ENCODE data around the gene ARL4D. TPM values are rescaled to one million over a fixed set of nuclear protein-coding genes. Genes with fewer than 3 reads are reported as not detected.

ARL4D gene
- total and polyA plus RNA-seq, 7 experiments from 2014 or later: 1.3 to 4.8 (median 2.1) TPM

DNA sequence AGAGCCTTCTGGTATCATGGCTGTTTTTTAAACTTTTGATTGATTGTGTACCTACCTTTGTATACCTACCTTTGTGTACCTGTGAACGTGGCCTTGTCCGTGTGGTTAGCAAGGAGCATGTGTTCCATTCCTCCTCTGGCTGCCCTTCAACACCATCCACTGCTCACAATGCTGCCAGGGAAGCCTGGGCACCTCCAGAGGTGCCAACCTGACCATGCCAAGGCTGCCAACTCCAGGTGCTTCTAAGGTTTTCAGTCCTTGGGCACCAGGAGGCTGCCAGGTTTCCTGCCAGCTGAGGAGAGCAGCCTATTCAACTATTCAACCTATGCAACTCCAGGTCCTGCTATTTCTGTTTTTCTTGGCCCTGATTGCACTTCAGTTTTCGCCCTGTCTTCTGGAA, 17.6 kb upstream of the ARL4D start:
- Mint-ChIP-seq H3K27ac (no peak overlapping the region), H3K36me3 (peaks cover 0 to 13% (median 4%) of the 10 kb centered on the region in 5 donors), H3K4me1 (peaks cover 0 to 16% (median 10%) of the 10 kb centered on the region in 7 donors), H3K27me3 (no peaks in the 10 kb centered on the region), H3K4me3 (no peak overlapping the region), H3K9me3 (peaks cover 0 to 15% (median 7%) of the 10 kb centered on the region in 11 donors)
- Histone ChIP-seq H3K27ac (ENCODE audit: low read depth, low read length) (no peak overlapping the region), H3K4me1 (ENCODE audit: control insufficient read depth in 2 of 2, insufficient read depth in 2 of 2, low read length in 2 of 2) (no peaks in the 10 kb centered on the region), H3K27me3 (ENCODE audit: control insufficient read depth in 2 of 2, insufficient read depth in 2 of 2, low read length in 2 of 2) (no peaks in the 10 kb centered on the region), H3K9me3 (ENCODE audit: control insufficient read depth in 2 of 3, low read length in 3 of 3) (peaks cover 0 to 17% (median 11%) of the 10 kb centered on the region in 3 experiments), H3K36me3 (ENCODE audit: control insufficient read depth in 2 of 3, insufficient read depth in 3 of 3, low read length in 3 of 3) (no peaks in the 10 kb centered on the region), H3K4me3 (ENCODE audit: low read length) (no peak overlapping the region)
- ChIA-PET CTCF (no interaction called here), POLR2A (interaction anchor here (1.0 to 5.2 kb wide), 2 partner anchors 13 to 104 kb away, joined by 4 to 53 read pairs; no protein-coding TSS in a partner anchor)
- intact Hi-C loops (cut with micrococcal nuclease): no loop called here
- ATAC-seq (no peak), DNase-seq (no peak)

GRCh38 chr17:43381621-43382020, 17.2 kb upstream of the ARL4D start:
- Mint-ChIP-seq H3K27me3 (no peaks in the 10 kb centered on the region), H3K27ac (no peak overlapping the region), H3K9me3 (peaks cover 0 to 15% (median 7%) of the 10 kb centered on the region in 11 donors), H3K4me3 (no peak overlapping the region), H3K4me1 (peaks cover 0 to 17% (median 13%) of the 10 kb centered on the region in 7 donors), H3K36me3 (peaks cover 0 to 13% (median 4%) of the 10 kb centered on the region in 5 donors)
- CTCF ChIA-PET: no interaction called here
- Histone ChIP-seq H3K36me3 (ENCODE audit: control insufficient read depth in 2 of 3, insufficient read depth in 3 of 3, low read length in 3 of 3) (no peaks in the 10 kb centered on the region), H3K27me3 (ENCODE audit: control insufficient read depth in 2 of 2, insufficient read depth in 2 of 2, low read length in 2 of 2) (no peaks in the 10 kb centered on the region), H3K4me3 (ENCODE audit: low read length) (no peak overlapping the region), H3K9me3 (ENCODE audit: control insufficient read depth in 2 of 3, low read length in 3 of 3) (peaks cover 0 to 17% (median 11%) of the 10 kb centered on the region in 3 experiments), H3K4me1 (ENCODE audit: control insufficient read depth in 2 of 2, insufficient read depth in 2 of 2, low read length in 2 of 2) (no peaks in the 10 kb centered on the region), H3K27ac (ENCODE audit: low read depth, low read length) (no peak overlapping the region)
- DNase-seq: no peak
- POLR2A ChIA-PET: no interaction called here
- intact Hi-C loops (cut with micrococcal nuclease): no loop called here
- no peak for ATAC-seq

DNA sequence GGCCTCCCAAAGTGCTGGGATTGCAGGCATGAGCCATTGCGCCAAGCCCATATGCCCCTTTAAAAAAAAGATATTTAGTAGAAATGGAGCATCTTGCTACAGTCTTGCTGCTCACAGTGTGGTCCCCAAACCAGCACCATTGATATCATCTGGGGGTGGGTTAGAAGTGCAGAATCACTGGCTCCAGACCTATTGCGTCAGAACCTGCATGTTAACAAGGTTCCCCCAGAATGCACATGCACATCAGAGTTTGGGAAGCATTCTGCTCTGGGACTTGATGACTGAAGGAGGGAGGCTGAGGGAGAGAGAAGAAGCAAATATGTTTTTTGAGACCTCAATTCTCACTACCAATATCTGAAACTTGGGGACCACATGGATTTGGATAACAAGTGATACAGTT, 16.0 kb upstream of the ARL4D start:
- Mint-ChIP-seq H3K4me3 (peak overlapping the region in 1 of 10 donors; percentile 29), H3K27ac (no peak overlapping the region), H3K9me3 (peaks cover 0 to 15% (median 7%) of the 10 kb centered on the region in 11 donors), H3K36me3 (peaks cover 0 to 13% (median 4%) of the 10 kb centered on the region in 5 donors), H3K27me3 (no peaks in the 10 kb centered on the region), H3K4me1 (peaks cover 4 to 25% (median 20%) of the 10 kb centered on the region in 7 donors)
- Histone ChIP-seq H3K4me1 (ENCODE audit: control insufficient read depth in 2 of 2, insufficient read depth in 2 of 2, low read length in 2 of 2) (peaks cover 0 to 7% of the 10 kb centered on the region in 2 donors), H3K27me3 (ENCODE audit: control insufficient read depth in 2 of 2, insufficient read depth in 2 of 2, low read length in 2 of 2) (no peaks in the 10 kb centered on the region), H3K4me3 (ENCODE audit: low read length) (no peak overlapping the region), H3K36me3 (ENCODE audit: control insufficient read depth in 2 of 3, insufficient read depth in 3 of 3, low read length in 3 of 3) (no peaks in the 10 kb centered on the region), H3K9me3 (ENCODE audit: control insufficient read depth in 2 of 3, low read length in 3 of 3) (peaks cover 0 to 17% (median 11%) of the 10 kb centered on the region in 3 experiments), H3K27ac (ENCODE audit: low read depth, low read length) (no peak overlapping the region)
- intact Hi-C loops (cut with micrococcal nuclease): no loop called here
- ATAC-seq: no peak
- ChIA-PET POLR2A (interaction anchor here (0.8 to 17.2 kb wide), 2 partner anchors 10 to 17 kb away, joined by 3 to 795 read pairs; no protein-coding TSS in a partner anchor), CTCF (no interaction called here)
- no peak for DNase-seq

- Mint-ChIP-seq H3K4me1 (peaks cover 4 to 30% (median 20%) of the 10 kb centered on the region in 7 donors), H3K36me3 (peaks cover 0 to 13% (median 4%) of the 10 kb centered on the region in 5 donors), H3K27ac (peak overlapping the region in 2 of 9 donors; percentile 14), H3K4me3 (no peak overlapping the region), H3K27me3 (no peaks in the 10 kb centered on the region), H3K9me3 (peaks cover 0 to 15% (median 7%) of the 10 kb centered on the region in 11 donors)
- POLR2A ChIA-PET: interaction anchor here (17.2 kb wide), 1 partner anchor 17 kb away, joined by 795 read pairs; no protein-coding TSS in a partner anchor
- CTCF ChIA-PET: no interaction called here
- DNase-seq (no peak), ATAC-seq (no peak)
- H3K4me3 ChIP-seq (ENCODE audit: low read length): no peak overlapping the region
- H3K27me3 ChIP-seq (ENCODE audit: control insufficient read depth in 2 of 2, insufficient read depth in 2 of 2, low read length in 2 of 2): no peaks in the 10 kb centered on the region
- peaks cover 0 to 1% (median 0%) of the 10 kb centered on the region in 3 experiments for H3K36me3 ChIP-seq (ENCODE audit: control insufficient read depth in 2 of 3, insufficient read depth in 3 of 3, low read length in 3 of 3)
- peaks cover 0 to 17% (median 11%) of the 10 kb centered on the region in 3 experiments for H3K9me3 ChIP-seq (ENCODE audit: control insufficient read depth in 2 of 3, low read length in 3 of 3)
- peaks cover 0 to 7% of the 10 kb centered on the region in 2 donors for H3K4me1 ChIP-seq (ENCODE audit: control insufficient read depth in 2 of 2, insufficient read depth in 2 of 2, low read length in 2 of 2)
- no peak overlapping the region for H3K27ac ChIP-seq (ENCODE audit: low read depth, low read length)
- intact Hi-C loops (cut with micrococcal nuclease): no loop called here
Observed at GRCh38 chr17:43383372-43383771, 15.4 kb upstream of the ARL4D start.

DNA sequence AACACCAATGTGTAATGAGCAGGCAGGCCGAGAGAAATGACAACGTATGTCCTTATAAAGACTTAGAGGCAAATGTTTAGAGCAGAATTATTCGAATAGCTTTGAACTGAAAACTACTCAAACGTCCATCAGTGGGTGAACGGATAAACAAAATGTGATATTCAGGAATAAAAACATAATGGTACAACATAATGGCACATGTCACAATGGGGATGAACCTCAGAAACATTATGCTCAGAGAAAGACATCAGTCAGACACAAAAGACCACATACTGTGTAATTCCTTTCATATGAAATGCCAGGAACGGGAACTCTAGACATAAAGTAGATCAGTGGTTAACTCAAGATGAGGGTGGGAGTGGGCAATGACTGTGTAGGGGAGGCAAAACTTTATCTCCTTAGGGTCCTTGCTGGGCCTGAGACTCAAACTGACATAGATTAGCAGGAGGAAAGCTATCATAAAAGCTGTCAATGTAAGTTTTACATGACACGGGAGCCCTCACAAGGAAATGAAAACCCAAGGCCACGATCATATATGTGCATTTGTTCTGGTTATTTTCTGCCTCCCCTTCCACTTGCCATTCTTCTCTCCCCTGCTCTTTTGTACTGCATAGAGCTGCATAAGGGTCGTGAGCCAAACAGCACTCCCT, 14.8 kb upstream of the ARL4D start:
- Histone ChIP-seq H3K4me3 (ENCODE audit: low read length) (no peak overlapping the region), H3K27ac (ENCODE audit: low read depth, low read length) (no peak overlapping the region), H3K4me1 (ENCODE audit: control insufficient read depth in 2 of 2, insufficient read depth in 2 of 2, low read length in 2 of 2) (peaks cover 0 to 7% of the 10 kb centered on the region in 2 donors), H3K36me3 (ENCODE audit: control insufficient read depth in 2 of 3, insufficient read depth in 3 of 3, low read length in 3 of 3) (peaks cover 0 to 6% (median 0%) of the 10 kb centered on the region in 3 experiments), H3K27me3 (ENCODE audit: control insufficient read depth in 2 of 2, insufficient read depth in 2 of 2, low read length in 2 of 2) (no peaks in the 10 kb centered on the region), H3K9me3 (ENCODE audit: control insufficient read depth in 2 of 3, low read length in 3 of 3) (peaks cover 0 to 17% (median 11%) of the 10 kb centered on the region in 3 experiments)
- H3K9me3 Mint-ChIP-seq: peaks cover 0 to 15% (median 6%) of the 10 kb centered on the region in 11 donors
- H3K4me3 Mint-ChIP-seq: peak overlapping the region in 1 of 10 donors; percentile 6
- no peak for DNase-seq
- no peaks in the 10 kb centered on the region for H3K27me3 Mint-ChIP-seq
- peak overlapping the region in 2 of 9 donors; percentile 14 to 76 for H3K27ac Mint-ChIP-seq
- CTCF ChIA-PET: interaction anchor here (0.6 kb wide), 1 partner anchor 48 kb away, joined by 3 read pairs; no protein-coding TSS in a partner anchor
- peaks cover 0 to 11% (median 4%) of the 10 kb centered on the region in 5 donors for H3K36me3 Mint-ChIP-seq
- no peak for ATAC-seq
- intact Hi-C loops (cut with micrococcal nuclease): no loop called here
- peaks cover 6 to 30% (median 21%) of the 10 kb centered on the region in 7 donors for H3K4me1 Mint-ChIP-seq
- POLR2A ChIA-PET: interaction anchor here (17.2 kb wide), 1 partner anchor 18 kb away, joined by 795 read pairs; no protein-coding TSS in a partner anchor

- CTCF ChIA-PET: interaction anchor here (0.6 kb wide), 1 partner anchor 47 kb away, joined by 3 read pairs; no protein-coding TSS in a partner anchor
- Mint-ChIP-seq H3K4me1 (peaks cover 11 to 33% (median 24%) of the 10 kb centered on the region in 7 donors), H3K27ac (peak overlapping the region in 1 of 9 donors; percentile 76), H3K9me3 (peaks cover 0 to 15% (median 6%) of the 10 kb centered on the region in 11 donors), H3K4me3 (peak overlapping the region in 2 of 10 donors; percentile 6 to 8), H3K27me3 (no peaks in the 10 kb centered on the region), H3K36me3 (peaks cover 0 to 11% (median 4%) of the 10 kb centered on the region in 5 donors)
- Histone ChIP-seq H3K36me3 (ENCODE audit: control insufficient read depth in 2 of 3, insufficient read depth in 3 of 3, low read length in 3 of 3) (peaks cover 0 to 6% (median 0%) of the 10 kb centered on the region in 3 experiments), H3K27ac (ENCODE audit: low read depth, low read length) (no peak overlapping the region), H3K9me3 (ENCODE audit: control insufficient read depth in 2 of 3, low read length in 3 of 3) (peaks cover 0 to 17% (median 11%) of the 10 kb centered on the region in 3 experiments), H3K27me3 (ENCODE audit: control insufficient read depth in 2 of 2, insufficient read depth in 2 of 2, low read length in 2 of 2) (no peaks in the 10 kb centered on the region), H3K4me3 (ENCODE audit: low read length) (no peak overlapping the region), H3K4me1 (ENCODE audit: control insufficient read depth in 2 of 2, insufficient read depth in 2 of 2, low read length in 2 of 2) (peaks cover under 1 to 8% of the 10 kb centered on the region in 2 donors)
- no peak for ATAC-seq
- intact Hi-C loops (cut with micrococcal nuclease): no loop called here
- POLR2A ChIA-PET: interaction anchor here (17.2 kb wide), 1 partner anchor 18 kb away, joined by 795 read pairs; no protein-coding TSS in a partner anchor
- no peak for DNase-seq
Observed at GRCh38 chr17:43384476-43384862, 14.3 kb upstream of the ARL4D start.

Data from naive thymus-derived CD4-positive, alpha-beta T cell (primary cell).